ENCODE results near the gene C3orf20. TPM values are rescaled to one million over a fixed set of nuclear protein-coding genes. Genes with fewer than 3 reads are reported as not detected.

The C3orf20 gene
- total and polyA plus RNA-seq, 2 experiments from 2014 or later = not detected

- H3K27ac Mint-ChIP-seq = no peak overlapping the region
- ATAC-seq = no peak
- no peaks in the 10 kb centered on the region for H3K27me3 Mint-ChIP-seq (ENCODE audit: insufficient read depth, low read depth, poor library complexity)
- Histone ChIP-seq H3K4me2 (no peak overlapping the region), H3K36me3 (ENCODE audit: insufficient read depth) (no peaks in the 10 kb centered on the region), H3K4me3 (no peak overlapping the region), H4K20me1 (replicated peaks; ENCODE audit: insufficient read depth) (no peaks in the 10 kb centered on the region), H3F3A (replicated peaks; ENCODE audit: low read depth) (no peaks in the 10 kb centered on the region), H3K9me2 (ENCODE audit: insufficient read depth) (no peaks in the 10 kb centered on the region), H2AFZ (no peak overlapping the region), H3K27me3 (ENCODE audit: insufficient read depth) (no peaks in the 10 kb centered on the region), H3K4me1 (ENCODE audit: insufficient read depth) (no peaks in the 10 kb centered on the region), H3K79me2 (replicated peaks; ENCODE audit: insufficient read depth) (no peaks in the 10 kb centered on the region), H3K27ac (ENCODE audit: low read depth) (no peak overlapping the region)
- H3K36me3 Mint-ChIP-seq (ENCODE audit: low read depth) = no peaks in the 10 kb centered on the region
- no peak for DNase-seq (ENCODE audit: low spot score)
- no peak overlapping the region for H3K4me3 Mint-ChIP-seq
- no peaks in the 10 kb centered on the region for H3K4me1 Mint-ChIP-seq
- no peak for TF ChIP-seq JUNB (IDR thresholded peaks at IDR 0.05; ENCODE audit: unreplicated experiment)
- TF ChIP-seq ZNF331 (CRISPR knock-in tag; IDR thresholded peaks at IDR 0.05; ENCODE audit: low read depth) = no peak
- TF ChIP-seq ZNF462 (CRISPR knock-in tag; IDR thresholded peaks at IDR 0.05) = no peak
- no peak for TF ChIP-seq POLR2AphosphoS5 (IDR thresholded peaks at IDR 0.05; ENCODE audit: low read depth)
- TF ChIP-seq NANOG (IDR thresholded peaks at IDR 0.05; ENCODE audit: borderline replicate concordance) = no peak
- no peak for TF ChIP-seq CTCF (conservative IDR thresholded peaks at IDR 0.05; ENCODE audit: low read depth in 2 of 2)
- TF ChIP-seq EZH2 (IDR thresholded peaks at IDR 0.05; ENCODE audit: low read depth, unreplicated experiment) = no peak
- TF ChIP-seq ZNF114 (CRISPR knock-in tag; IDR thresholded peaks at IDR 0.05) = no peak
- TF ChIP-seq ETS1 (IDR thresholded peaks at IDR 0.05) = no peak
- no peaks in the 10 kb centered on the region for H3K9me3 Mint-ChIP-seq
These were observed 13.6 kb downstream of the C3orf20 start for GRCh38 chr3:14688525-14688924.
